IMR-90 (cell line): Measurements from ENCODE around the gene HNMT. TPM values are rescaled to one million over a fixed set of nuclear protein-coding genes. Genes with fewer than 3 reads are reported as not detected.
A peak's percentile ranks its signal among the peaks of the same experiment; 100 is the strongest.

Experiments
- ATAC-seq: fragments of 200-7000 bp; cut with Tn5 transposase; 2 replicates; pipeline ENCODE4 v1.9.1; 2020; ENCODE audit warnings: low read depth, mild to moderate bottlenecking, moderate library complexity
- BruUV-seq: library from RNA; stranded (reverse); fragments of 400-500 nt; replicated peaks from 2 replicates; lab custom pipeline; 2021; lab: Mats Ljungman, UMichigan
- CTCF ChIA-PET: fragments of 300-600 bp; formaldehyde crosslinking; extraction: SDS; loops from one replicate; lab custom pipeline; 2021; ENCODE audit warnings: antibody characterized with exemption; lab: Yijun Ruan, JAX
- POLR2A ChIA-PET: fragments of 300-600 bp; sonication (Branson Sonifier 250); formaldehyde crosslinking; loops from one replicate; lab custom pipeline; 2022; ENCODE audit warnings: antibody characterized with exemption; ENCODE audit not compliant: unreplicated experiment; lab: Charles Lee
- DNase-seq: peaks from one replicate; pipeline ENCODE4 v3.0.0; 2013
- H2AFZ ChIP-seq: replicated peaks from 2 replicates; pipeline ENCODE3; 2013; ENCODE audit warnings: low read length, mild to moderate bottlenecking; ENCODE audit not compliant: poor library complexity
- H2AK5ac ChIP-seq: 2 replicates; pipeline ENCODE4 v1.6.1; 2013; ENCODE audit warnings: low read depth, low read length, inconsistent platforms
- H2AK9ac ChIP-seq: replicated peaks from 2 replicates; pipeline ENCODE3; 2013; ENCODE audit warnings: mild to moderate bottlenecking, low read depth, low read length, moderate library complexity; ENCODE audit not compliant: poor library complexity
- H2BK120ac ChIP-seq: 2 replicates; pipeline ENCODE4 v1.6.1; 2013; ENCODE audit warnings: low read depth, low read length, inconsistent platforms
- H2BK15ac ChIP-seq: 3 replicates; pipeline ENCODE4 v1.6.1; 2013; ENCODE audit warnings: low read depth, low read length, inconsistent platforms
- H2BK20ac ChIP-seq: 2 replicates; pipeline ENCODE4 v1.6.1; 2013; ENCODE audit warnings: low read depth, mild to moderate bottlenecking, inconsistent platforms, low read length, moderate library complexity
- H2BK5ac ChIP-seq: 2 replicates; pipeline ENCODE4 v1.6.1; 2013; ENCODE audit warnings: mild to moderate bottlenecking, low read depth, low read length, inconsistent platforms; ENCODE audit not compliant: poor library complexity, severe bottlenecking
- H3K14ac ChIP-seq: replicated peaks from 2 replicates; pipeline ENCODE4 v1.6.1; 2013; ENCODE audit warnings: low read depth, low read length, inconsistent platforms
- H3K18ac ChIP-seq: 2 replicates; pipeline ENCODE4 v1.6.1; 2013; ENCODE audit warnings: low read depth, low read length, control low read depth
- H3K23ac ChIP-seq: 2 replicates; pipeline ENCODE4 v1.6.1; 2013; ENCODE audit warnings: low read depth, low read length, inconsistent platforms
- H3K27ac ChIP-seq: 2 replicates; pipeline ENCODE4 v1.5.1; 2013; ENCODE audit warnings: mild to moderate bottlenecking, control low read depth, low read length; ENCODE audit not compliant: insufficient read depth
- H3K27me3 ChIP-seq: 2 replicates; pipeline ENCODE4 v1.6.1; 2013; ENCODE audit warnings: low read length; ENCODE audit not compliant: control insufficient read depth, insufficient read depth
- H3K36me3 ChIP-seq: 2 replicates; pipeline ENCODE4 v1.6.1; 2013; ENCODE audit warnings: low read length, mixed read lengths; ENCODE audit not compliant: control insufficient read depth, insufficient read depth
- H3K4ac ChIP-seq: 2 replicates; pipeline ENCODE4 v1.6.1; 2013; ENCODE audit warnings: low read depth, low read length, inconsistent platforms
- H3K4me1 ChIP-seq: 2 replicates; pipeline ENCODE4 v1.6.1; 2013; ENCODE audit warnings: low read length, mixed read lengths; ENCODE audit not compliant: control insufficient read depth, insufficient read depth
- H3K4me2 ChIP-seq: 2 replicates; pipeline ENCODE4 v1.6.1; 2013; ENCODE audit warnings: low read depth, mild to moderate bottlenecking, control low read depth, low read length, moderate library complexity
- H3K4me3 ChIP-seq: 2 replicates; pipeline ENCODE4 v1.5.1; 2013; ENCODE audit warnings: low read depth, mild to moderate bottlenecking, control low read depth, low read length, moderate library complexity; ENCODE audit not compliant: insufficient read depth
- H3K56ac ChIP-seq: 2 replicates; pipeline ENCODE4 v1.6.1; 2013; ENCODE audit warnings: low read length, inconsistent platforms; ENCODE audit not compliant: insufficient read depth; ENCODE audit errors: extremely low read depth
- H3K79me1 ChIP-seq, 2 experiments: 2 replicates each; pipeline ENCODE4 v1.6.1; 2013; ENCODE audit warnings: low read length in 2 of 2, inconsistent platforms in 1 of 2, low read depth in 1 of 2
- H3K9ac ChIP-seq: 2 replicates; pipeline ENCODE4 v1.6.1; 2013; ENCODE audit warnings: low read depth, low read length, control low read depth
- H3K9me1 ChIP-seq: 2 replicates; pipeline ENCODE4 v1.6.1; 2013; ENCODE audit warnings: low read length, inconsistent platforms; ENCODE audit not compliant: insufficient read depth
- H3K9me3 ChIP-seq: 2 replicates; pipeline ENCODE4 v1.6.1; 2013; ENCODE audit warnings: low read length; ENCODE audit not compliant: control insufficient read depth, insufficient read depth
- H4K20me1 ChIP-seq: 2 replicates; pipeline ENCODE4 v1.6.1; 2013; ENCODE audit warnings: low read length, inconsistent platforms; ENCODE audit not compliant: insufficient read depth
- H4K5ac ChIP-seq: 2 replicates; pipeline ENCODE4 v1.6.1; 2013; ENCODE audit warnings: mild to moderate bottlenecking, low read depth, low read length, control low read depth
- H4K8ac ChIP-seq, 2 experiments: 2 replicates each; pipeline ENCODE4 v1.6.1; 2013; ENCODE audit warnings: low read depth in 2 of 2, low read length in 2 of 2, control low read depth in 1 of 2, inconsistent platforms in 1 of 2
- H4K91ac ChIP-seq: 2 replicates; pipeline ENCODE4 v1.6.1; 2013; ENCODE audit warnings: low read depth, low read length, inconsistent platforms; ENCODE audit not compliant: insufficient read depth
- MAFK ChIP-seq: IDR thresholded peaks from 2 replicates; pipeline ENCODE4 v1.6.1; 2012; ENCODE audit warnings: low read depth, low read length, improper control_type of control experiment
- MAZ ChIP-seq: IDR thresholded peaks from 2 replicates; pipeline ENCODE4 v1.6.1; 2012; ENCODE audit warnings: low read depth, mild to moderate bottlenecking, low read length, improper control_type of control experiment, moderate library complexity, borderline replicate concordance
- RFX5 ChIP-seq: IDR thresholded peaks from 2 replicates; pipeline ENCODE4 v1.8.0; 2012; ENCODE audit warnings: low read depth, mild to moderate bottlenecking, low read length, moderate library complexity
- WGBS, 2 experiments: methylation state at CpG; one replicate each; pipeline versions ENCODE4 v1.1.5 to v1.1.7; 2013; ENCODE audit warnings: missing lambda C conversion rate in 2 of 2; ENCODE audit not compliant: insufficient read length in 1 of 2; ENCODE audit errors: extremely low coverage in 2 of 2; 5-methylcytosine and 5-hydroxymethylcytosine counted together
- dilution Hi-C: fragments of 300-500 bp; cut with HindIII; formaldehyde crosslinking; loops from one replicate; pipeline ENCODE4 v1.14.3; 2018; ENCODE audit warnings: low sequenced_read_pairs; ENCODE audit not compliant: unreplicated experiment
- in situ Hi-C: fragments of 300-500 bp; cut with MboI; formaldehyde crosslinking; loops from 3 replicates; pipeline ENCODE4 v1.14.3; 2019; ENCODE audit warnings: low sequenced_read_pairs, inconsistent platforms, mixed read lengths
- intact Hi-C: fragments of 100-400 bp; cut with micrococcal nuclease; formaldehyde crosslinking; loops from 2 replicates; pipeline ENCODE4 v1.10.0; 2022
- polyA plus RNA-seq, 3 experiments: library from polyadenylated mRNA; depleted of rRNA; stranded (reverse); fragments of >200 nt; gene quantifications; 2 replicates each; pipeline ENCODE4 v1.2.3, GENCODE V29; 2012; ENCODE audit warnings: low replicate concordance in 1 of 3
- total RNA-seq: library from RNA; depleted of rRNA; stranded (reverse); fragments of >200 nt; gene quantifications from 2 replicates; pipeline ENCODE4 v1.2.3, GENCODE V29; 2012
- TF ChIP-seq, protein P1 (sequence below): fragments of 150-350 bp; IDR thresholded peaks from 2 replicates; pipeline ENCODE4 v1.6.1; 2016; ENCODE audit warnings: low read depth, mild to moderate bottlenecking, low read length, moderate library complexity, borderline replicate concordance

The HNMT gene
- total and polyA plus RNA-seq, 2 of the 4 experiments (the other 2 are of a cell fraction) = 6.4 to 14.2 TPM

- Histone ChIP-seq H4K5ac (peak overlapping the region; percentile 22; the same call in 1 of the 2 replicates), H2AK5ac (peak overlapping the region; percentile 71; the same call in 1 of the 2 replicates), H4K91ac (peak overlapping the region; percentile 85; the same call in 1 of the 2 replicates), H4K20me1 (no peaks in the 10 kb centered on the region), H3K4me1 (peaks cover 11% of the 10 kb centered on the region), H4K8ac (peak overlapping the region; percentile 9 to 54; a peak in 2 of 4 replicates), H3K9me1 (peaks cover 6% of the 10 kb centered on the region; the same call in 1 of the 2 replicates), H2AK9ac (no peak overlapping the region), H3K36me3 (no peaks in the 10 kb centered on the region), H3K56ac (peak overlapping the region; percentile 40; the same call in 1 of the 2 replicates), H3K4me3 (no peak overlapping the region), H2BK20ac (peak overlapping the region; percentile 73), H3K4ac (peak overlapping the region; percentile 80), H3K79me1 (no peaks in the 10 kb centered on the region), H3K14ac (peak overlapping the region; percentile 69), H3K27ac (peak overlapping the region; percentile 95), H2AFZ (no peak overlapping the region), H3K9ac (no peak overlapping the region), H3K18ac (peak overlapping the region; percentile 80), H2BK120ac (peak overlapping the region; percentile 87), H3K9me3 (no peaks in the 10 kb centered on the region), H2BK5ac (peak overlapping the region; percentile 62), H3K4me2 (peak overlapping the region; percentile 50; the same call in 1 of the 2 replicates), H3K27me3 (no peaks in the 10 kb centered on the region), H3K23ac (0 out of 2 replicates have a peak overlapping the region, but pooled peaks have one; percentile 54), H2BK15ac (peak overlapping the region; percentile 71)
- no CpG with 5 or more reads among the region's 2 CpGs for WGBS, 2 experiments
- no TSS peak for BruUV-seq
- POLR2A ChIA-PET = no interaction called here
- ATAC-seq = peak; percentile 38; the same call in 1 of the 2 replicates
- intact Hi-C loops (no loop called here), dilution Hi-C loops (no loop called here), in situ Hi-C loops (no loop called here)
- TF ChIP-seq, protein P1, sequence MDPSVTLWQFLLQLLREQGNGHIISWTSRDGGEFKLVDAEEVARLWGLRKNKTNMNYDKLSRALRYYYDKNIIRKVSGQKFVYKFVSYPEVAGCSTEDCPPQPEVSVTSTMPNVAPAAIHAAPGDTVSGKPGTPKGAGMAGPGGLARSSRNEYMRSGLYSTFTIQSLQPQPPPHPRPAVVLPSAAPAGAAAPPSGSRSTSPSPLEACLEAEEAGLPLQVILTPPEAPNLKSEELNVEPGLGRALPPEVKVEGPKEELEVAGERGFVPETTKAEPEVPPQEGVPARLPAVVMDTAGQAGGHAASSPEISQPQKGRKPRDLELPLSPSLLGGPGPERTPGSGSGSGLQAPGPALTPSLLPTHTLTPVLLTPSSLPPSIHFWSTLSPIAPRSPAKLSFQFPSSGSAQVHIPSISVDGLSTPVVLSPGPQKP = no peak
- TF ChIP-seq RFX5 (no peak), MAZ (no peak), MAFK (no peak)
- DNase-seq = no peak
- CTCF ChIA-PET = no interaction called here
Observed at GRCh38 chr2:137929519-137929916, 34.8 kb upstream of the HNMT start.
